ENCODE measurements around the gene SLC12A2. TPM values are rescaled to one million over a fixed set of nuclear protein-coding genes. Genes with fewer than 3 reads are reported as not detected.

SLC12A2 gene
- total RNA-seq, 1 donor from 2014 or later: 24.6 TPM

DNA sequence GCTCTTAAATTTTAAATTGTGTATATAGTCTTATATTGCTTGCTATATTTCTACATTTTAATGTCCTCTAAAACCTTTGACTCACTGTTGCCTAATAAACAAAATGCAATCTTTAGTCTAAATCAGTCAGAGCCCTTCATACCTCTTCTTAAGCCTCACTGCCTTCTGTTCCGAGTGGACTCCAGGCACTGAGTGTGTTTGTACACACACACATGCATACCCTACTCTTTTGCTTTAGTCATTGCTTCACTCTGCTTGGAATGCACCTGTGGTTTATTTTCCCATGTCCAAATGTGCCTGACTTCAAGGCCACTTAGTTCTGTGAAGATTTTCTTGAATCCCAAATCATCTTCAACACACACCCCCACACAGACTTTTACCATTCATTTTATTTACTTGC, 60.9 kb downstream of the SLC12A2 start:
- no peak for DNase-seq (ENCODE audit: low spot score)
- Mint-ChIP-seq H3K4me3 (no peak overlapping the region), H3K27ac (no peak overlapping the region), H3K27me3 (ENCODE audit: insufficient read depth, low read depth) (no peaks in the 10 kb centered on the region), H3K4me1 (no peaks in the 10 kb centered on the region), H3K36me3 (peaks cover 6% of the 10 kb centered on the region), H3K9me3 (no peaks in the 10 kb centered on the region)
- H3K4me2 ChIP-seq: no peak overlapping the region
- no peaks in the 10 kb centered on the region for H3K27me3 ChIP-seq
- H3K9me3 ChIP-seq (ENCODE audit: low read depth): no peaks in the 10 kb centered on the region
- H3K4me1 ChIP-seq: no peaks in the 10 kb centered on the region
- no peak overlapping the region for H3K9ac ChIP-seq
- H2AFZ ChIP-seq (replicated peaks): no peak overlapping the region
- no peak overlapping the region for H3K4me3 ChIP-seq
- TF ChIP-seq EZH2phosphoT487 (IDR thresholded peaks at IDR 0.05): no peak
- TF ChIP-seq EZH2 (IDR thresholded peaks at IDR 0.05): no peak
- TF ChIP-seq, protein P1, sequence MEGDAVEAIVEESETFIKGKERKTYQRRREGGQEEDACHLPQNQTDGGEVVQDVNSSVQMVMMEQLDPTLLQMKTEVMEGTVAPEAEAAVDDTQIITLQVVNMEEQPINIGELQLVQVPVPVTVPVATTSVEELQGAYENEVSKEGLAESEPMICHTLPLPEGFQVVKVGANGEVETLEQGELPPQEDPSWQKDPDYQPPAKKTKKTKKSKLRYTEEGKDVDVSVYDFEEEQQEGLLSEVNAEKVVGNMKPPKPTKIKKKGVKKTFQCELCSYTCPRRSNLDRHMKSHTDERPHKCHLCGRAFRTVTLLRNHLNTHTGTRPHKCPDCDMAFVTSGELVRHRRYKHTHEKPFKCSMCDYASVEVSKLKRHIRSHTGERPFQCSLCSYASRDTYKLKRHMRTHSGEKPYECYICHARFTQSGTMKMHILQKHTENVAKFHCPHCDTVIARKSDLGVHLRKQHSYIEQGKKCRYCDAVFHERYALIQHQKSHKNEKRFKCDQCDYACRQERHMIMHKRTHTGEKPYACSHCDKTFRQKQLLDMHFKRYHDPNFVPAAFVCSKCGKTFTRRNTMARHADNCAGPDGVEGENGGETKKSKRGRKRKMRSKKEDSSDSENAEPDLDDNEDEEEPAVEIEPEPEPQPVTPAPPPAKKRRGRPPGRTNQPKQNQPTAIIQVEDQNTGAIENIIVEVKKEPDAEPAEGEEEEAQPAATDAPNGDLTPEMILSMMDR (IDR thresholded peaks at IDR 0.05): no peak
- H3K79me2 ChIP-seq (ENCODE audit: low read depth): no peaks in the 10 kb centered on the region
- no peaks in the 10 kb centered on the region for H3K36me3 ChIP-seq
- no peak overlapping the region for H3K27ac ChIP-seq
- H3F3A ChIP-seq (ENCODE audit: low read depth): no peaks in the 10 kb centered on the region
- H4K20me1 ChIP-seq (ENCODE audit: low read depth): no peaks in the 10 kb centered on the region

DNA sequence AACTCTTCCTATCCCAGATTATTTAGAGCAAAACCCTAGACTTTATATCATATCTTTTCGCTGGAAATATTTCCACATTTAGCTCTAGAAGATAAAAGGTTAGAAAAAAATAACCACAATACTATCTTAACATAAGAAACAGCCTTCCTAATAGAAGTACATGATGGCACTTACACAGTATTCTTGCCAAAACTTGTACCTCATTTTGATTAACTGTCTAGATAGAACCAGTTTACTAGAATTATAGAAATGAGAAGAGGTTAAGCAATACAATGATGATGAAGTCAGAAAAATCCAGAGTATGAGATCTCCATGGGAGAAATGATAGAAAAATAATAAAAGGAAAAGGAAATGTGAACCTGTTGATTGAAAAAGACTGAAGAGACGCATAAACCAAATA, 63.1 kb downstream of the SLC12A2 start:
- Mint-ChIP-seq H3K36me3 (peaks cover 5% of the 10 kb centered on the region), H3K4me1 (no peaks in the 10 kb centered on the region), H3K9me3 (no peaks in the 10 kb centered on the region), H3K27me3 (ENCODE audit: insufficient read depth, low read depth) (no peaks in the 10 kb centered on the region), H3K4me3 (no peak overlapping the region), H3K27ac (no peak overlapping the region)
- Histone ChIP-seq H3K4me3 (no peak overlapping the region), H3K27me3 (no peaks in the 10 kb centered on the region), H4K20me1 (ENCODE audit: low read depth) (no peaks in the 10 kb centered on the region), H3F3A (ENCODE audit: low read depth) (no peaks in the 10 kb centered on the region), H3K9ac (no peak overlapping the region), H2AFZ (replicated peaks) (no peak overlapping the region), H3K4me2 (no peak overlapping the region), H3K9me3 (ENCODE audit: low read depth) (no peaks in the 10 kb centered on the region), H3K79me2 (ENCODE audit: low read depth) (no peaks in the 10 kb centered on the region), H3K27ac (no peak overlapping the region), H3K36me3 (no peaks in the 10 kb centered on the region), H3K4me1 (no peaks in the 10 kb centered on the region)
- no peak for DNase-seq (ENCODE audit: low spot score)
- TF ChIP-seq, protein P1 (IDR thresholded peaks at IDR 0.05): no peak
- TF ChIP-seq EZH2 (IDR thresholded peaks at IDR 0.05): no peak
- no peak for TF ChIP-seq EZH2phosphoT487 (IDR thresholded peaks at IDR 0.05)

DNA sequence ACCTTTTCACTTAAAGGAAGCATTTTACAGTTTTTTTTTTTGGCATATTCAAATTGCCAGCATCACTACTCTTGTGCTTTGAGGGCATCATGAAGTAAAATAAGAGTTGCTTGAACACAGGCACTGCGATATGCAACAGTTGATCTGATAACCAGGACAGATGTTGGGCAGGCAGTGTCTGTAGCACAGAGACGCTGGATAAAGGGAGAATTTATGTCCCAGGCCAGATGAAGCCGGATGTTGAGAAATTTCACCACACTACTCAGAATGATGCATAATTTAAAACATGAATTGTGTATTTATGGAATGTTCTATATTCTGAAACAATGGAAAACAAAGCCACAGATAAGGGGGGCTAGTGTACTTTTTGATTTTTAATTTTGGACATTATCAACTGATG, 71.4 kb downstream of the SLC12A2 start:
- Histone ChIP-seq H3K9ac (no peak overlapping the region), H4K20me1 (ENCODE audit: low read depth) (no peaks in the 10 kb centered on the region), H3K27me3 (no peaks in the 10 kb centered on the region), H3K4me1 (no peaks in the 10 kb centered on the region), H3K9me3 (ENCODE audit: low read depth) (no peaks in the 10 kb centered on the region), H3K36me3 (peaks cover 7% of the 10 kb centered on the region), H2AFZ (replicated peaks) (no peak overlapping the region), H3K4me3 (no peak overlapping the region), H3K4me2 (no peak overlapping the region), H3F3A (ENCODE audit: low read depth) (no peaks in the 10 kb centered on the region), H3K79me2 (ENCODE audit: low read depth) (no peaks in the 10 kb centered on the region), H3K27ac (no peak overlapping the region)
- Mint-ChIP-seq H3K27me3 (ENCODE audit: insufficient read depth, low read depth) (no peaks in the 10 kb centered on the region), H3K27ac (no peak overlapping the region), H3K9me3 (no peaks in the 10 kb centered on the region), H3K4me3 (no peak overlapping the region), H3K4me1 (no peaks in the 10 kb centered on the region), H3K36me3 (peaks cover 27% of the 10 kb centered on the region)
- TF ChIP-seq, protein P1 (IDR thresholded peaks at IDR 0.05): no peak
- TF ChIP-seq EZH2phosphoT487 (IDR thresholded peaks at IDR 0.05) (no peak), EZH2 (IDR thresholded peaks at IDR 0.05) (no peak)
- DNase-seq (ENCODE audit: low spot score): no peak

All from neural progenitor cell (in vitro differentiated cells).